SU-DHL-6 (cell line): ENCODE measurements around the gene MIDN.

Experiments used
- H2AFZ ChIP-seq: fragments of 200-600 bp; sonication (generic); 2 replicates; pipeline ENCODE4 v1.6.1; 2014; ENCODE audit warnings: low read depth, mild to moderate bottlenecking, moderate library complexity, mixed read lengths, antibody characterized with exemption, low read length; ENCODE audit not compliant: severe bottlenecking
- H3F3A ChIP-seq: fragments of 200-600 bp; shearing (Covaris generic); 2 replicates; pipeline ENCODE4 v1.6.0; 2016; ENCODE audit warnings: antibody characterized with exemption, mild to moderate bottlenecking; ENCODE audit not compliant: insufficient read depth
- H3K27ac ChIP-seq: fragments of 200-600 bp; sonication (generic); 2 replicates; pipeline ENCODE4 v1.5.1; 2016; ENCODE audit warnings: low read depth, mild to moderate bottlenecking, low read length, moderate library complexity, mixed read lengths
- H3K27me3 ChIP-seq: fragments of 200-600 bp; sonication (generic), shearing (Covaris generic); 2 replicates; pipeline ENCODE4 v1.6.0; 2014; ENCODE audit warnings: mild to moderate bottlenecking, low read length
- H3K36me3 ChIP-seq: fragments of 200-600 bp; sonication (generic); 2 replicates; pipeline ENCODE4 v1.6.1; 2014; ENCODE audit warnings: mild to moderate bottlenecking, low read length, mixed read lengths
- H3K4me2 ChIP-seq: fragments of 300-600, 200-600 bp; shearing (Covaris generic), sonication (generic); 2 replicates; pipeline ENCODE4 v1.6.0; 2014; ENCODE audit warnings: low read length, low read depth, mild to moderate bottlenecking; ENCODE audit not compliant: poor library complexity, severe bottlenecking
- H3K4me3 ChIP-seq: fragments of 200-600 bp; sonication (generic); 2 replicates; pipeline ENCODE4 v1.5.1; 2014; ENCODE audit warnings: antibody characterized with exemption, low read length, mild to moderate bottlenecking, mixed read lengths; ENCODE audit not compliant: insufficient read depth, poor library complexity, severe bottlenecking
- H3K79me2 ChIP-seq: fragments of 200-600 bp; sonication (generic); 2 replicates; pipeline ENCODE4 v1.6.1; 2014; ENCODE audit warnings: mild to moderate bottlenecking, low read length, moderate library complexity; ENCODE audit not compliant: insufficient read depth
- H3K9ac ChIP-seq: fragments of 200-600 bp; sonication (generic); 2 replicates; pipeline ENCODE4 v1.7.0; 2014; ENCODE audit warnings: mild to moderate bottlenecking, low read length
- H3K9me2 ChIP-seq: fragments of 200-600 bp; sonication (generic); replicated peaks from 2 replicates; pipeline ENCODE4 v1.6.1; 2014; ENCODE audit warnings: low read length; ENCODE audit not compliant: insufficient read depth
- H3K9me3 ChIP-seq: fragments of 200-600 bp; sonication (generic); 2 replicates; pipeline ENCODE4 v1.6.1; 2014; ENCODE audit warnings: low read length, mixed read lengths; ENCODE audit not compliant: insufficient read depth
- H4K20me1 ChIP-seq: fragments of 200-600 bp; sonication (generic); 2 replicates; pipeline ENCODE4 v1.6.1; 2014; ENCODE audit warnings: low read depth, mild to moderate bottlenecking, antibody characterized with exemption, low read length, moderate library complexity, mixed read lengths
- CTCF ChIP-seq: fragments of 200-600 bp; sonication (generic); IDR thresholded peaks from one replicate; pipeline ENCODE4 v1.5.1; 2017; ENCODE audit warnings: antibody characterized with exemption, mild to moderate bottlenecking, low read length, moderate library complexity; ENCODE audit not compliant: insufficient read depth, poor library complexity, severe bottlenecking
- EZH2phosphoT487 ChIP-seq: fragments of 200-600 bp; sonication (generic), shearing (Covaris generic); conservative IDR thresholded peaks from 2 replicates; pipeline ENCODE4 v1.6.1; 2018; ENCODE audit warnings: mild to moderate bottlenecking, antibody characterized with exemption, low read length, moderate library complexity, mixed read lengths

The MIDN gene

GRCh38 chr19:1256646-1257474 is 8.5 kb downstream of the MIDN start:
- no peak overlapping the region for H3K4me2 ChIP-seq
- no peak overlapping the region for H3K27ac ChIP-seq
- TF ChIP-seq EZH2phosphoT487 (no peak), CTCF (no peak)
- no peak overlapping the region for H3K4me3 ChIP-seq
- no peaks in the 10 kb centered on the region for H3K9me3 ChIP-seq
- peaks cover 10% of the 10 kb centered on the region; the same call in 1 of the 2 replicates for H3K79me2 ChIP-seq
- H3K27me3 ChIP-seq, result no peaks in the 10 kb centered on the region
- peaks cover 34% of the 10 kb centered on the region for H3F3A ChIP-seq
- H3K36me3 ChIP-seq, result no peaks in the 10 kb centered on the region
- no peak overlapping the region for H3K9ac ChIP-seq
- H2AFZ ChIP-seq, result no peak overlapping the region
- H4K20me1 ChIP-seq, result no peaks in the 10 kb centered on the region
- H3K9me2 ChIP-seq, result no peaks in the 10 kb centered on the region

GRCh38 chr19:1257475-1258162 is 9.2 kb downstream of the MIDN start:
- peak overlapping the region; percentile 91 for H3K27ac ChIP-seq
- no peak overlapping the region for H3K9ac ChIP-seq
- no peak overlapping the region for H3K4me3 ChIP-seq
- H3K4me2 ChIP-seq, result peak overlapping the region; percentile 70
- H4K20me1 ChIP-seq, result no peaks in the 10 kb centered on the region
- H3K36me3 ChIP-seq, result no peaks in the 10 kb centered on the region
- H3K9me3 ChIP-seq, result no peaks in the 10 kb centered on the region
- no peak overlapping the region for H2AFZ ChIP-seq
- no peak for TF ChIP-seq CTCF
- no peak for TF ChIP-seq EZH2phosphoT487
- H3F3A ChIP-seq, result peaks cover 40% of the 10 kb centered on the region
- no peaks in the 10 kb centered on the region for H3K27me3 ChIP-seq
- no peaks in the 10 kb centered on the region for H3K9me2 ChIP-seq
- peaks cover 9% of the 10 kb centered on the region; the same call in 1 of the 2 replicates for H3K79me2 ChIP-seq

DNA sequence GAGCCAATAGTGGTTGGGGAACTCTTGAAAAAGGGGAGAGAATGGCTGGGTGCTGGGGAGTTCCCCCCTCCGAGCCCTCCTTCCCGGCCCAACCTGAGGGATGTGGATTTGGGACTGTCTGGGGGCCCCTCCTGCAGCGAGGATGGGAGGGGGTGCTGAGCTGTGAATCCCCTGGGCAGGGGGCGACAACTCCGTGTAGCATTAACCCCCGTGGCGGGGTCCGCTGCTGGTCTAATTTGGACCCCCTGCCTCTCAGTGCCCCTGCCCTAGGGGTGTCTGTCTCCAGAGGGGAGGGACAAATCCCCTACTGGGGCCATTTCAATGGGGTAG is 9.7 kb downstream of the MIDN start:
- peaks cover 7% of the 10 kb centered on the region; the same call in 1 of the 2 replicates for H3K79me2 ChIP-seq
- TF ChIP-seq CTCF (no peak), EZH2phosphoT487 (no peak)
- no peaks in the 10 kb centered on the region for H3K9me2 ChIP-seq
- H3K9me3 ChIP-seq, result no peaks in the 10 kb centered on the region
- no peak overlapping the region for H2AFZ ChIP-seq
- H4K20me1 ChIP-seq, result no peaks in the 10 kb centered on the region
- H3K27me3 ChIP-seq, result no peaks in the 10 kb centered on the region
- no peak overlapping the region for H3K9ac ChIP-seq
- peak overlapping the region; percentile 70 for H3K4me2 ChIP-seq
- H3K4me3 ChIP-seq, result no peak overlapping the region
- H3F3A ChIP-seq, result peaks cover 45% of the 10 kb centered on the region
- no peaks in the 10 kb centered on the region for H3K36me3 ChIP-seq
- peak overlapping the region; percentile 91 for H3K27ac ChIP-seq
